Fibroblast of mammary gland (primary cell): Measurements from ENCODE around the gene IFFO2.

ENCODE experiments used
- DNase-seq: peaks from one replicate; pipeline ENCODE4 v3.0.0-alpha.2; 2010; ENCODE audit warnings: low read depth
- H3K4me3 ChIP-seq: 2 replicates; pipeline ENCODE4 v1.5.1; 2011; ENCODE audit warnings: low read depth, mild to moderate bottlenecking, low read length, moderate library complexity; ENCODE audit not compliant: control insufficient read depth
- TF ChIP-seq, protein P1 (sequence below): conservative IDR thresholded peaks from 2 replicates; pipeline ENCODE4 v1.5.1; 2011; ENCODE audit warnings: low read depth, low read length, inconsistent platforms; ENCODE audit not compliant: control insufficient read depth, insufficient read depth

Gene IFFO2

DNA sequence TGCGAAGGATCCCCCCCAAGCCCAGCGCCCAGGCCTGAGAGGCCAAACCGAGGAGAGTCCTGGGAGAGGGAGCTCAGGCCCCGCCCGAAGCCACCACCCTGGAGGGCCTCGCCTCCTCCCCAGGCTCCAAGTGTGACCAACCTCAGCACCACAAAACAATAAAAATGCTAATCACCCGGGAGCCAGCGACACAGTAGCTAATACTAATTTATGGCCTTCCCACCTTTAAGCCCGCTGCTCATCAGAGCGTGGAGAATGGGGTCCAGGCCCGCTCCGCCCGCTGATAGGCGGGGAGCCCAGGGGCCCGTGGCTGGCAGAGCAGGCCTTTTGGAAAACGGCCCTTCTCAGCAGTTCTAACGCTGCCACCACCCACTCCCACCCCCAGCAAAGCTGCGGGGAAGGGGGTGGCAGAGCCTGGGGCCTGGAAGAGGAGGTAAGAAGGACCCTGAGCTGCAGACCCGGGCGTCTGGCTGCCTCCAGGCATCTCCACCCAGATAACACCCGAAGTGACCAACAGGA lies 76.6 kb downstream of the IFFO2 start:
- H3K4me3 ChIP-seq: no peak overlapping the region
- TF ChIP-seq, protein P1, sequence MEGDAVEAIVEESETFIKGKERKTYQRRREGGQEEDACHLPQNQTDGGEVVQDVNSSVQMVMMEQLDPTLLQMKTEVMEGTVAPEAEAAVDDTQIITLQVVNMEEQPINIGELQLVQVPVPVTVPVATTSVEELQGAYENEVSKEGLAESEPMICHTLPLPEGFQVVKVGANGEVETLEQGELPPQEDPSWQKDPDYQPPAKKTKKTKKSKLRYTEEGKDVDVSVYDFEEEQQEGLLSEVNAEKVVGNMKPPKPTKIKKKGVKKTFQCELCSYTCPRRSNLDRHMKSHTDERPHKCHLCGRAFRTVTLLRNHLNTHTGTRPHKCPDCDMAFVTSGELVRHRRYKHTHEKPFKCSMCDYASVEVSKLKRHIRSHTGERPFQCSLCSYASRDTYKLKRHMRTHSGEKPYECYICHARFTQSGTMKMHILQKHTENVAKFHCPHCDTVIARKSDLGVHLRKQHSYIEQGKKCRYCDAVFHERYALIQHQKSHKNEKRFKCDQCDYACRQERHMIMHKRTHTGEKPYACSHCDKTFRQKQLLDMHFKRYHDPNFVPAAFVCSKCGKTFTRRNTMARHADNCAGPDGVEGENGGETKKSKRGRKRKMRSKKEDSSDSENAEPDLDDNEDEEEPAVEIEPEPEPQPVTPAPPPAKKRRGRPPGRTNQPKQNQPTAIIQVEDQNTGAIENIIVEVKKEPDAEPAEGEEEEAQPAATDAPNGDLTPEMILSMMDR: no peak
- DNase-seq: no peak

DNA sequence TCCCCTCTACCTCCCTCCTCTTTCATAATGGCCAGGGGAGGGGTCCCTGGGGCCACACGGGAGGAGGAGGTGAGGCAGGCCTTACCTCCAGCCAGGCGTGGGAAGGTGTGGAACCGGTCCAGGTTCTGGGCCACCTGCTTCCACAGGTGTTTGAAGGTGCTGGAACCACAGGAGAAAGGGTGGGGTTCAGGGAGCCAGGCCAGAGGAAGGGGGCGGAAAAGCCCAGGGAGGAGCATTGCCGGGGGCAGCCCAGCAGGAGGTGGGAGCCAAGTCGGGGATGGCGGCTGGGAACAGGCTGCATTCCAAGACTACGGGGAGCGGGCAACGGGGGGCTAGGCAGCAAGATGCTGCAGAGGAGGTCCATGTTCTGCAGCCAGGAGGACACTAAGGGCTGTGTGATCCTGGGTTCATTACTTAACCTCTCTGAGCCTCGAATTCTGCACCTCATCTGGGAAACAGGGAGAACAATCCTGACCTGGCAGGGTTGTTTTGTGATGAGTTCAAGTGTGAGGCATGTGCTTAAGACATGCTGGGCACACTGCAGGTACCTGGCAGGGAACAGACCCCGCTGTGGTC lies 77.2 kb downstream of the IFFO2 start:
- no peak for DNase-seq
- no peak overlapping the region for H3K4me3 ChIP-seq
- TF ChIP-seq, protein P1: no peak

DNA sequence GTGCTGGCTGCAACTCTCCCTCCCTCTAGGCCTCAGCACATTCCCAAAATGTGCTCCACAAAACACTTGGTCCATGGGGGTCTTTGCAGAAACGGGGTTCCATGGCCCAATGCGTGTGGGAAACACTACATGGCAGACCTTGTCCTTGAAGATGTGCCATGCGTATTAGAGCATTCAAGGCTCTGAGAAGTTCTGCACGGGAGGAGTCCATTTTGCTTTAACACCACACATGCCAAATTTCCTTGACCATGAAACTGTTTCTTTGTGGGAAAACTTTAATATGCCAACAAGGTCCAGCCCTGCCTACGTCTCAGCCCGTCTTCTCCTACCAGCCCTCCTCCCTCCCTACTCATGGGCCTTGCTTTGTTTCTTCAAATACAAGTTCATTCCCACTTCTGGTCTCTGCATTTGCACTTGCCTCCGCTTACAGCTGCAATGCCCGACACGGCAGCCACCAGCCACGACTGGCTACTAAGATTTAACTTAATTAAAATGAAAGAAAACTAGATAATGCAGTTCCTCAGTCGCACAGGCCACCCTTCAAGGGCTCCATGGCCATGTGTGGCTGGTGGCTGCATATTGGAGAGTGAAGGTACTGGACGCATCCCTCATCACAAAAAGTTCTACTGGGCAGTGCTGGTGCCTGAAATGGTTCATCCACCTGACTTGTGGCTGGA lies 77.8 kb downstream of the IFFO2 start:
- TF ChIP-seq, protein P1: no peak
- no peak for DNase-seq
- H3K4me3 ChIP-seq: no peak overlapping the region

DNA sequence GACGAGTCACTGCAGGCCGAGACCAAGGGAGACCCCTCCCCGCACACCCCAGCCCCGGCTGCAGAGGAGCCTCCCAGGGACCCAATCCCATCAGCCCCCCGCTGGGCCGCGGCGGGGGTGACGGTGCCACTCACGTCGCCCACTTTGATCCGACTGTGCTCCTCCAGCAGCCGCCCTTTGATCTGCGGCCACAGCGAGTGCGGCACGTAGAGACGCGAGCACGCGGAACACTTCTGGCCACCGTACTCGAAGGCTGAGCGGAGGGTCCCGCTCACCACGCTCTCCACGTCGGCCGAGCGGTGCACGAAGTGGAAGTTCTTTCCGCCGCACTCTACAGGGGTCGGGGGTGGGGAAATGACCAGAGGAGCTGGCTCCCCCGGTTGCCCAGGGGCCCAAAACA lies 79.2 kb downstream of the IFFO2 start:
- DNase-seq: no peak
- TF ChIP-seq, protein P1: no peak
- no peak overlapping the region for H3K4me3 ChIP-seq

DNA sequence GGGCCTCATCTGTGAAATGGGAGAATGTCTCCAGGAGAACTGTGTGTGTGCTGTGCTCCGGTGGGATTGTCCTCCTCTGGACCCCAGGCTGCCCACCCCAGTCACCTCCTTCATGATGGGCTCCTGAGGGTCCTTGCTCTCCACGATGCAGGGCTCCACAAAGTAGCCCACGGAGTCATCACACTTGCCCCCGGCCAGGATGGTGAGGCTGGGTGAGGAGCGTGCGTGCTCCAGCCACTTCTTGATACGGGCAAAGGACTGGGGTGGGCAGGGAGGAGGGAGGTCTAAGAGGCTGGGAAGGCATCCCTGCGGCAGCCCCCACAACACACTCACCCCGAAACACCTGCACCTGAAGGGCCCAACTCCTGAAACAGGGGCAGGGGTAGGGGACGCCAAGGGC lies 80.3 kb downstream of the IFFO2 start:
- H3K4me3 ChIP-seq: no peak overlapping the region
- DNase-seq: no peak
- TF ChIP-seq, protein P1: no peak

DNA sequence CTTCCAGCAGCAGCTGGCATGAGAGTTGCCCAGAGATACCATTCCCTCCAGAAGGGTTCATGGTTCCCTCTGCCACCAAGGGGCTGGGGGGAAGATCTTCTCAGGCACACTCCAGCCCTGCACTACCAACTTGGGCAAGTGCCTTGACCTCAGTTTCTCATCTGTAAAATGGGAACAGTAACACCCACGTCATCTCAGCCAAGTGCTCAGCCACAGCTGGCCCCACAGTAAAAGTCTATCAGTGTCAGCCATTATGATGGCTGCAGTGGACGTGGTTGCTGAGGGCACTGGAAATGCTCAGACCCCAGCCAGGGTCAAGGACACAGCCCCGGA lies 80.7 kb downstream of the IFFO2 start:
- no peak overlapping the region for H3K4me3 ChIP-seq
- DNase-seq: no peak
- TF ChIP-seq, protein P1: no peak
